CD14-positive monocyte (primary cell): ENCODE results near the gene EME1. TPM values are rescaled to one million over a fixed set of nuclear protein-coding genes. Genes with fewer than 3 reads are reported as not detected.
A peak's percentile ranks its signal among the peaks of the same experiment; 100 is the strongest.

Experiments
- DNase-seq, 3 donors: peaks; one replicate each; pipeline ENCODE4 v3.0.0-alpha.2; 2011 to 2022
- H2AFZ ChIP-seq: 2 replicates; pipeline ENCODE4 v1.6.0; 2012; ENCODE audit warnings: mild to moderate bottlenecking, low read depth, low read length, inconsistent platforms; ENCODE audit not compliant: insufficient read depth, poor library complexity, severe bottlenecking
- H3K27ac ChIP-seq, 2 donors: 1 replicate in 1 of 2; 2 replicates in 1 of 2; pipeline ENCODE4 v1.5.1; 2012 to 2013; ENCODE audit warnings: low read length in 2 of 2, control low read depth in 1 of 2, inconsistent platforms in 1 of 2, low read depth in 1 of 2, mild to moderate bottlenecking in 1 of 2
- H3K27me3 ChIP-seq, 2 donors: one replicate each; pipeline versions ENCODE4 v1.6.0 to v1.6.1; 2011 to 2013; ENCODE audit warnings: low read length in 2 of 2; ENCODE audit not compliant: control insufficient read depth in 2 of 2, insufficient read depth in 2 of 2
- H3K36me3 ChIP-seq, 2 donors: replicated peaks in 1 of 2; 1 replicate in 1 of 2; 2 replicates in 1 of 2; pipeline versions ENCODE4 v1.5.1 to v1.6.1; 2012 to 2013; ENCODE audit warnings: low read length in 2 of 2, control low read depth in 1 of 2, inconsistent platforms in 1 of 2, mild to moderate bottlenecking in 1 of 2; ENCODE audit not compliant: insufficient read depth in 2 of 2, control insufficient read depth in 1 of 2
- H3K4me1 ChIP-seq, 2 donors: 1 replicate in 1 of 2; 2 replicates in 1 of 2; pipeline versions ENCODE4 v1.5.1 to v1.6.1; 2012 to 2013; ENCODE audit warnings: low read length in 2 of 2, control low read depth in 1 of 2, inconsistent platforms in 1 of 2, mild to moderate bottlenecking in 1 of 2, moderate library complexity in 1 of 2; ENCODE audit not compliant: insufficient read depth in 2 of 2, control insufficient read depth in 1 of 2
- H3K4me2 ChIP-seq: replicated peaks from 2 replicates; pipeline ENCODE3; 2012; ENCODE audit warnings: low read length, moderate library complexity, mild to moderate bottlenecking; ENCODE audit not compliant: poor library complexity, severe bottlenecking; ENCODE audit errors: extremely low read depth
- H3K4me3 ChIP-seq, 3 experiments: fragments of 200-600 bp in 1 of 3; sonication (generic) in 1 of 3; replicated peaks in 1 of 3; 1 replicate in 2 of 3; 2 replicates in 1 of 3; pipeline ENCODE4 v1.5.1; 2011 to 2013; ENCODE audit warnings: low read length in 3 of 3, mild to moderate bottlenecking in 3 of 3, control low read depth in 2 of 3, low read depth in 2 of 3, inconsistent platforms in 1 of 3, moderate library complexity in 1 of 3
- H3K79me2 ChIP-seq: 2 replicates; pipeline ENCODE4 v1.6.0; 2012; ENCODE audit warnings: mild to moderate bottlenecking, control low read depth, inconsistent platforms, low read length, moderate library complexity; ENCODE audit not compliant: insufficient read depth
- H3K9ac ChIP-seq: 2 replicates; pipeline ENCODE4 v1.6.0; 2017; ENCODE audit warnings: low read length, mild to moderate bottlenecking; ENCODE audit not compliant: insufficient read depth, poor library complexity, severe bottlenecking
- H3K9me3 ChIP-seq, 2 donors: replicated peaks in 1 of 2; 1 replicate in 1 of 2; 2 replicates in 1 of 2; pipeline versions ENCODE4 v1.5.1 to v1.6.1; 2012 to 2013; ENCODE audit warnings: low read length in 2 of 2, control low read depth in 1 of 2; ENCODE audit not compliant: control insufficient read depth in 1 of 2, insufficient read depth in 1 of 2
- H4K20me1 ChIP-seq: 2 replicates; pipeline ENCODE4 v1.6.0; 2012; ENCODE audit warnings: mild to moderate bottlenecking, low read length, control low read depth, moderate library complexity; ENCODE audit not compliant: insufficient read depth
- H3K27ac Mint-ChIP-seq, 7 donors: one replicate each; pipeline ENCODE4 v1.8.0; 2020; ENCODE audit warnings: mild to moderate bottlenecking in 7 of 7, mixed read lengths in 7 of 7, moderate library complexity in 6 of 7, inconsistent platforms in 2 of 7
- H3K27me3 Mint-ChIP-seq, 3 donors: one replicate each; pipeline ENCODE4 v1.8.0; 2021 to 2022; ENCODE audit warnings: low read depth in 3 of 3, mild to moderate bottlenecking in 3 of 3, mixed read lengths in 3 of 3, moderate library complexity in 3 of 3, inconsistent platforms in 1 of 3
- H3K36me3 Mint-ChIP-seq, 2 donors: one replicate each; pipeline ENCODE4 v1.8.0; 2020; ENCODE audit warnings: mixed read lengths in 2 of 2, inconsistent platforms in 1 of 2, mild to moderate bottlenecking in 1 of 2
- H3K4me1 Mint-ChIP-seq: one replicate; pipeline ENCODE4 v1.8.0; 2020; ENCODE audit warnings: mild to moderate bottlenecking, mixed read lengths
- H3K4me3 Mint-ChIP-seq, 2 donors: one replicate each; pipeline ENCODE4 v1.8.0; 2020; ENCODE audit warnings: mild to moderate bottlenecking in 2 of 2, mixed read lengths in 2 of 2, moderate library complexity in 1 of 2
- H3K9me3 Mint-ChIP-seq, 7 donors: one replicate each; pipeline ENCODE4 v1.8.0; 2020 to 2022; ENCODE audit warnings: mixed read lengths in 7 of 7, mild to moderate bottlenecking in 6 of 7, moderate library complexity in 6 of 7, inconsistent platforms in 2 of 7
- CTCF ChIP-seq: fragments of 200-600 bp; IDR thresholded peaks from one replicate; pipeline ENCODE4 v1.8.0; 2022; ENCODE audit warnings: antibody characterized with exemption, mild to moderate bottlenecking
- whole genome bisulfite sequencing: methylation state at CpG from one replicate; pipeline ENCODE4 v1.1.5; 2013; ENCODE audit warnings: missing lambda C conversion rate; ENCODE audit not compliant: insufficient coverage; 5-methylcytosine and 5-hydroxymethylcytosine counted together
- intact Hi-C, 2 donors: fragments of 100-400 bp; cut with micrococcal nuclease; formaldehyde crosslinking; loops; one replicate each; pipeline versions ENCODE4 v1.15.0 to v1.15.1; 2023
- polyA plus RNA-seq, 3 donors: library from polyadenylated mRNA; depleted of rRNA in 1 of 3; unstranded in 2 of 3; stranded (reverse) in 1 of 3; fragments of 300-500 nt in 2 of 3; fragments of >200 nt in 1 of 3; fragmentation: Illumina TruSeq in 2 of 3; gene quantifications; 1 replicate in 2 of 3; 2 replicates in 1 of 3; pipeline ENCODE4 v1.2.3, GENCODE V29; 2012 to 2021

The EME1 gene
- polyA plus RNA-seq, 3 donors: 0.33 to 0.76 (median 0.43) TPM

- no peak for TF ChIP-seq CTCF
- Mint-ChIP-seq H3K27me3 (peaks cover 0 to 2% (median 0%) of the 10 kb centered on the region in 3 donors), H3K36me3 (peaks cover 78 to 94% of the 10 kb centered on the region in 2 donors), H3K9me3 (no peaks in the 10 kb centered on the region), H3K27ac (peak overlapping the region in 1 of 7 donors; percentile 63), H3K4me1 (peaks cover 12% of the 10 kb centered on the region), H3K4me3 (no peak overlapping the region)
- Histone ChIP-seq H3K4me1 (peaks cover 8 to 9% of the 10 kb centered on the region in 2 donors), H3K27me3 (no peaks in the 10 kb centered on the region), H3K9me3 (no peaks in the 10 kb centered on the region), H3K36me3 (peaks cover 71 to 97% of the 10 kb centered on the region in 2 donors), H3K4me2 (no peak overlapping the region), H3K27ac (no peak overlapping the region), H2AFZ (no peak overlapping the region), H3K9ac (no peak overlapping the region), H4K20me1 (peaks cover 15% of the 10 kb centered on the region), H3K79me2 (peaks cover 2% of the 10 kb centered on the region), H3K4me3 (no peak overlapping the region)
- 98% methylated on average over 11 of the region's 12 CpGs for WGBS
- intact Hi-C loops: no loop called here
- DNase-seq: no peak
These were observed 9.9 kb downstream of the EME1 start for GRCh38 chr17:50382931-50383330.

- H3K4me2 ChIP-seq: no peak overlapping the region
- H3K36me3 Mint-ChIP-seq: peaks cover 95 to 100% of the 10 kb centered on the region in 2 donors
- no peak overlapping the region for H3K9ac ChIP-seq
- intact Hi-C loops: no loop called here
- H3K9me3 ChIP-seq: no peaks in the 10 kb centered on the region
- no peaks in the 10 kb centered on the region for H3K27me3 ChIP-seq
- no peak for DNase-seq
- 89% methylated on average over 2 of the region's 3 CpGs for WGBS
- H3K27me3 Mint-ChIP-seq: peaks cover 0 to 2% (median 0%) of the 10 kb centered on the region in 3 donors
- peaks cover 38% of the 10 kb centered on the region for H4K20me1 ChIP-seq
- H3K27ac ChIP-seq: no peak overlapping the region
- peaks cover under 1% of the 10 kb centered on the region for H3K4me1 Mint-ChIP-seq
- H2AFZ ChIP-seq: no peak overlapping the region
- H3K4me3 Mint-ChIP-seq: no peak overlapping the region
- H3K9me3 Mint-ChIP-seq: no peaks in the 10 kb centered on the region
- no peaks in the 10 kb centered on the region for H3K4me1 ChIP-seq
- H3K4me3 ChIP-seq: no peak overlapping the region
- H3K79me2 ChIP-seq: peaks cover 17% of the 10 kb centered on the region
- peaks cover 99 to 100% of the 10 kb centered on the region in 2 donors for H3K36me3 ChIP-seq
- TF ChIP-seq CTCF: no peak
- H3K27ac Mint-ChIP-seq: peak overlapping the region in 1 of 7 donors; percentile 12
These were observed 13.5 kb downstream of the EME1 start for GRCh38 chr17:50386510-50386909.
